Right renal cortex interstitium (tissue), 3 donors: ENCODE data around the gene OVCA2. TPM values are rescaled to one million over a fixed set of nuclear protein-coding genes. Genes with fewer than 3 reads are reported as not detected.
A peak's percentile ranks its signal among the peaks of the same experiment; 100 is the strongest.
"Not testable (repeated sequence)": the region's sequence is repeated elsewhere in the genome, so short reads cannot be mapped to it uniquely, and the experiment has no call there.

ENCODE experiments used
- DNase-seq, 3 donors: peaks; one replicate each; pipeline ENCODE4 v3.0.0-alpha.2; 2013; ENCODE audit warnings: low read depth in 3 of 3, low spot score in 2 of 3
- polyA plus RNA-seq, 3 donors: library from polyadenylated mRNA; unstranded; fragments of 120-200 nt; gene quantifications; one replicate each; pipeline ENCODE4 v1.2.1, GENCODE V29; 2013; ENCODE audit not compliant: insufficient read length in 3 of 3

OVCA2 gene
- polyA plus RNA-seq, 3 donors = 13.1 to 14.5 (median 14.0) TPM

DNA sequence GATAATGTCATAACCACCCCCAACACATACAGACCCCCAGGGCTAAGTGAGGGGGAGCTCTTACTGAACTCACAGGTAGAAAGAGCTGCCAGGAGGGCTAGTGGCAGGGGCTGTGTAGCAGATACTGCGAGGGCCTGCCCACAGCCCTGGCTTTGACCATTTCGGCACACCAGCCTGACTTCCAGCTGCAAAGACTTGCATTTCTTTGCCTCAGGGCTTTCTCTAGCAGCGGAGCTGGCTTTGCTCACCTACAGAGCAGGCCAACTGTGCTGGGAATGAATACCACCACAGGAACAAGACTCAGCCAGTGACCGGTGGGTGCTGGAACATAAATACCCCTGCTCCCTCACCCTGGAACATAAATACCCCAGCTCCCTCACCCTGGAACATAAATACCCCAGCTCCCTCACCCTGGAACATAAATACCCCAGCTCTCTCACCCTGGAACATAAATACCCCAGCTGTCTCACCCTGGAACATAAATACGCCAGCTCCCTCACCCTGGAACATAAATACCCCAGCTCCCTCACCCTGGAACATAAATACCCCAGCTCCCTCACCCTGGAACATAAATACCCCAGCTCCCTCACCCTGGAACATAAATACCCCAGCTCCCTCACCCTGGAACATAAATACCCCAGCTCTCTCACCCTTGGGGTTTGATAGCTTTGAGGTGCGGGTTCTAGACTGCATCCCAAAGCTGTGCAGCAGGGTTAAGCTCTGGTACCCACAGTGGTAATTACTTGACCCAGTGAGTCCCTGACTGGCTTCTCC, 28.4 kb upstream of the OVCA2 start:
- not testable (repeated sequence) for DNase-seq

DNA sequence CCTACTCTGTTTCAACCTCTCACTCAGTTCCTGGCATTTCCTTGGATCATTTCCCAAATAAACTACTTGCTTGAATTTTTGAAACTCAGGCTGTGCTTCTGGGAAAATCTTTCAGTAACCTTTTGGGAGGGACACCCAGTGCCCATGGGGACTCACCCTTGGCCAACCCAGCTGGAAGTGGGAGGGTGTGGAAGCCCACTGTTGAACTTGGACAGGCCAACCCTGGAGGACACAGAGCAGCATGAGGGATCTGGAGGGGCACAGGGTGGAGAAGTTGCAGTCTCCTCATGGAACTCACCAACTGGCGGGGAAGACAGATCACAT, 27.9 kb upstream of the OVCA2 start:
- no peak for DNase-seq

GRCh38 chr17:2015314-2015713, 26.5 kb upstream of the OVCA2 start:
- DNase-seq = no peak

GRCh38 chr17:2016494-2016893, 25.3 kb upstream of the OVCA2 start:
- no peak for DNase-seq

DNA sequence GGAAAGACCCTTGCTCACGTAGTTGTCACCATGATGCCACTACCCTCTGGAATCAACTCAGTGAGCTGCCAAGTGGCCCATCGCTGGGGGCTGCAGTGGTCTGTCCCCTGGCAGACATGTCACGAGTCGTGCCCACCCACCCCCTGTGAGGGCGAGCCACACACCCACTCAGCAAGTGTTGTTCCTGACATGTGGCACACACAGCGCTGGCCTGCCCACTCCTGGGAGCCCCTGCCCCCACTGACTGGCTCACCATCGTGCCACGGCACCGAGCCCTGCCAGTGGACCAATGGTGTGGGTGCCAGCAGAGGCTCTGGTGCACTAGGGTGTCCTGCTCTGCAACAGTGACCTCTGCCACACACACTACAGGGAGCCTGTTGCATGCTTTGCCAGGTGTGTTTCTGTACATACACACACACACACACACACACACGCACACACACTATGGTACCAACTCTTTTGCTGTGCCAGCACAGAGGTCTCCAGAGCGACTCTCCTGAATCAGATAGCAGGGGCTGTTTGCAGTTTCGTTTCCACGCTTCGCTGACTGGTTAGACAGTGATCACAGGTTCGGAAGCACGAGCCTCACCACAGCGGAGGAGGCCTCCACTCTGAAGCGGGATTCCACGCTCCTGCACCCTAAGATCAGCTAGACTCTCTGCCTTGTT, 24.4 kb upstream of the OVCA2 start:
- DNase-seq = no peak

- DNase-seq = no peak
These were observed 22.9 kb upstream of the OVCA2 start for GRCh38 chr17:2018716-2019510.

DNA sequence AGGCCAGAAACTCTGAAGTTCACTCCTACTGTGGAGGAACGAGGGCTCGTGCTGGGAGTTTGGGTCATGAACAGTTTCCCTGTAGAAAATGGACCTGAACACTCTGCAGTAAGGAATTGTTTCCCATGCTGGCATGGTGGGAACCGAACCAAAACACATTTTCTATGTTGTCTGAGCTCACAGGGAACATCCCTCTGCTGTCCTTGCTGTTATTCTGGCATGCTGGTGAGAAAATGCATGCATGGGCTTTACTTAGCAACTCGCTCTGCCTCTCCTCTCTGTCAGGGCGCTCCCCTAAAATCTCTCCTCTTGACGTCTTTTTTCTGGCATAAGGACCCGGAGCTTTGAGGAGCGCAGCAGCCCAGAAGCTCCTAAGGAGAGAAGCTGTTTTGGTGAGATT, 22.1 kb upstream of the OVCA2 start:
- no peak for DNase-seq

DNA sequence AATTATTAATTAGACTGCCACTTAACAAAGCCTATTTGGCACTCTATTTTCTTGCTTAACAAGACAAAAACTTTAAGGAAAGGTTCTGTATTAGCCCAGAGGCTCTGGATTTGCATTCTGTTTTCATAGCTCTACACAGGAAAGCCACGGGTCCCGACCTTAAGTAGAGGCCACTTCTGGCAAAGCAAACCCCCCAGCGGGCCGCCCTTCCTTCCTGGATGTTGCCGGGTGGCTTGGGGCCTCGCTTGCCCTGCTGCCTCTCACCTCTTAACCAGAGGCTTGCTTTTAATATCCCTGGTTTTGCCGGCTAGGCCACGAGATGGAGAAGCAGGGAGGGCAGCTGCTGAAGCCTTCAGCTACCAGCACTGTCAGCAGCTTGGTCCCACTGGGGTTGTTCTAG, 21.1 kb upstream of the OVCA2 start:
- no peak for DNase-seq

GRCh38 chr17:2022647-2023240, 19.1 kb upstream of the OVCA2 start:
- DNase-seq = no peak

GRCh38 chr17:2023256-2023655, 18.6 kb upstream of the OVCA2 start:
- no peak for DNase-seq

- DNase-seq = no peak
These were observed 17.9 kb upstream of the OVCA2 start for GRCh38 chr17:2023692-2024571.

DNA sequence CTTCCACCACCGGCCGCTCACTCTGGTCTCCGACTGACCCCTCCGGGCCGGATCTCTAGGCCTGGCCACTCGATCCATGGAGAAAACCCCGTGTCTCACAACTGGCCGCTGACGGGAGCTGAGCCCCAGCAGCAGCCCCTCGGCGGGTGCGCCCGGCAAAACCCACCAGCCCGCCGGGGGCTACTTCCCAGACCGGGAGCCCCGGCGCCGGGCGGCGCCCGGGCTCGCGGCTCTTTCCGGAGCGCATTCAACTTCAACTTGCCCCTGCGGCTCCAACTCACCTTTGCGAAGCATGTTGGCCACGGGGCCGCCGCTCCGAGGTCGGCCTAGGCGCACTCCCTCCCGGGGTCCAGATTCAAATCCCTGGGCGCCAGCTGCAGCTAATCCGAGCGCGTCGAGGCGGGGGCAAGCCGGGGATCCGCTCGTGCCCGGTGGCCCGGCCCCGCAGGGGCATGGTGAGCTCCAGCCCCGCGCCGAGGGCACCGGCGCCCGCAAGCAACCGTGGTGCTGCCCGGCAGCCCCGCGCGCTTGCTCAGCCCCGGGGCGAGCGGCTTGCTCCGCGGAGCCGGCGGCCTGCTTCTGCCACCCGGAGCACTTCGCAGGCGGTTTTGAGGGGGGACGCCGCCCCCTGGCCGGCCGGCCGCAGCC, 17.1 kb upstream of the OVCA2 start:
- no peak for DNase-seq

GRCh38 chr17:2025220-2025621, 16.6 kb upstream of the OVCA2 start, which contains the start of gene RTN4RL1:
RTN4RL1 (minus strand) TSS chr17:2025334; CDS start chr17:2024865, 469 bp downstream.
- no peak for DNase-seq

GRCh38 chr17:2025622-2026309, 16.1 kb upstream of the OVCA2 start:
- no peak for DNase-seq

DNA sequence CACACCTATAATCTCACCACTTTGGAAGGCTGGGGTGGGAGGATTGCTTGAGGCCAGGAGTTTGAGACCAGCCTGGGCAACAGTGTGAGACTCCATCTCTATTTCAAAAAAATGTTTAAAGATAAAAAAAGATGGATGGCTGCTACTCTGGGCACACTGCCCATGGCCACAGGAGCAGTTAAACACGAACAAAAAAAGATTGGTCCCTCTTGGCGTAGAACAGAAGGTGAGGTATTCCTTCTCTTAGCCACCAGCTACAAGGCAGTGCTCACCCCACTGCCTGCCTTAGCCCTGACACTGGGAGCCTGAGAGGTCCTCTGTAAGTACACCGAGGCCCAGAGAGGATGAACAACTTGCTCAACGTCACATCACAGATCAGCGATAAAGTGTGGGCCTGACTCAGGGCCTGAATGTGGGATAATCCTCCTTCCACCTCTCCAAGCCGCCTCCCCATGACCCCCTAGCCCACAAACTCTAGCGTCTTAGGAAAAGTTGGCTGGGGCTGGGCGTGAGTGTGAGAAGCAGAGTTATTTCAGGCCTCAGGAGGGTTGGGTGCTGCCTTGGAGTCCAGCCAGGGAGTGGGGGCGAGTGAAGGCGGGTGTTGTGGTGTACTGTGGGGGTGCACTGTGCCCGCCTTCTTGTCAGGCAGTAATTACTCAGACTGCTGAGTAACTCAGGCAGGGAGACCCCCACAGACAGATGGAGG, 14.1 kb upstream of the OVCA2 start:
- no peak for DNase-seq

DNA sequence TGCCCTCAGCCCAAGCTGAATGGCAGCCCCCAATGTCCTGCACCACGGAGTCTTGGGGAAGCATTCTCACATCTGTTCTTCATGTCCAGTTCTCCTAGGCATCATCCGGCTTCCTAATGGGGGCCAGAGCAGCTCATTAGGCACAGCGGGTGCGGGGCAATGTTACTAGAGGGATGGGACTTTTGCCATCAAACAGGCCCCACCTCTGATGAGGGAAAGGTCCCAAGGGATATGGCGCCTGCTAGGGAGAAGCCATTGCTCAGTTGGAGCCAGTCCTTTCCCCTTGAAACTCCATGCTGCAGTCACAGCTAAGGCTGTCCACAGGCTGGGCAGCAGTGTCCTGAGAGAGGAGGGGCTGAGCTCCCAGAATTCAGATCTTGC, 13.6 kb upstream of the OVCA2 start:
- DNase-seq = no peak

DNA sequence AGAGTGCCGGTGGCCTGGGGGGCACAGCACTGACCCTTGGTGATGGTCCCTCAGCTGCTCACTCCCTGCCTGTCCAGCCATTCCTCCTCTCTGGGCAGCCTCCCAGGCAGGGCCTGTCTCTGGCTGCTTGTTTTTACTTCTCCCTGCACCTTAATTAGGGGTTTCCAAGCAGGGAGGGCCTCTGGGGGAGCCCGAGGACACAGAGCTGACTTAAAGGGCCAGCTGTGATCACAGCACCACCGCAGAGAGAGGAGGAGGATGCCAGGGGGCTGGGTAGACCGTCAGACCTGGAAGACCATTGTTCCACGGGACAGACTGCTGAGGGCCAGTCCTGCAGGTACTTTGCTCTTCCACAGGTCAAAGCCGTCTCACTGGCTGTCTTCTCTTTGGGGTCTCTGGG, 13.1 kb upstream of the OVCA2 start:
- no peak for DNase-seq

DNA sequence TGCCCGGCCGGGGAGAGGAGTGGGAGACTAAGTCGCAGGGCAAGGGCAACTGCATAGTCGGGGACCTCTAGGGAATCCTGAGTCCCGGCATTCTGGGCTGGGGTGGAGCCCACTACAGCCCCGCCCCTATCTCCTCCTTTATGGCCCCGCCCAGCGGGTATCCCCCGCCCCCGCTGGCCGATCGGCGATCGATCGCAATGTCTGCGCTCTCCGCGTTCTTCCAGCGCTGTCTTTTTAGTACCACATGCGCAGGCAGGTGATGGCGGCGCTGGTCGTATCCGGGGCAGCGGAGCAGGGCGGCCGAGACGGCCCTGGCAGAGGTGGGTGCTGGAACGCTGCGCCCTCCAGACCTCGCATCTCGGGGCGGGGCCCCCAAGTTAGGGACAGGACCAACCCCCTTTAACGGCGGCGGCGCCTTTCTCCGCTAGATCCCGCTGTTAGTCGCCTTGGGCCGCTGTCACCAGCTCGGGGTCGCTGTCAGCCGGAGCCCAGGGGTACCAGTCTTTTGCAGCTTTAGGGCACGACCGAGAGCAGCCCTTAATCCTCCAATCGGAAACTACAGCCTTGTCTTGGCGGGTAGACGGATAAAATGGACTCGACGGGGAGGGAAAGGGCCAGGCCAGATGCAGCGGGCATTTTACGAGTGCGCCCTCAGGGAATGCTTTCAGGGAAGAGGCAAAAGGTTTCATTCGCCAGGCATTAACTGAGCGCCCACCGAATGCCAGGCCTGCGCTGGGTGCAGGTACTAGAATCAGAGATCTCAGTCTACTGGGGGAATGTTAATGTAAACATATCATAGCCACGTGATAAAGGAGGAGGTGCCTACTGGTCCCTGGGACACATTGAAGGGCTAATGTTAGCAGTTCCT, 11.7 kb upstream of the OVCA2 start, which contains the start of gene DPH1:
TSS of gene DPH1 (plus strand) at position 243 of the 868 bp plus-strand sequence. CDS start at position 260, 17 bp downstream.
- DNase-seq = peak in 1 of 3 donors; percentile 62
